Motor neuron (in vitro differentiated cells): ENCODE data around the gene CPVL. TPM values are rescaled to one million over a fixed set of nuclear protein-coding genes. Genes with fewer than 3 reads are reported as not detected.

Source experiments
- ATAC-seq, 8 experiments: fragments of 200-7000 bp; cut with Tn5 transposase; replicated peaks in 6 of 8; 2 replicates each; pipeline ENCODE4 v1.8.0; 2021; ENCODE audit warnings: mild to moderate bottlenecking in 8 of 8, moderate library complexity in 8 of 8
- H3K27ac ChIP-seq, 2 donors: fragments of 250-450 bp; sonication (Bioruptor Pico); 2 replicates each; pipeline ENCODE4 v1.9.0; 2021; ENCODE audit warnings: antibody characterized with exemption in 2 of 2, mild to moderate bottlenecking in 2 of 2, moderate library complexity in 1 of 2
- H3K4me1 ChIP-seq, 2 donors: fragments of 250-450 bp; sonication (Bioruptor Pico); replicated peaks in 1 of 2; 2 replicates each; pipeline ENCODE4 v1.6.1; 2021; ENCODE audit warnings: antibody characterized with exemption in 2 of 2, mild to moderate bottlenecking in 2 of 2, moderate library complexity in 1 of 2
- H3K4me3 ChIP-seq, 5 donors: fragments of 250-450 bp; sonication (Bioruptor Pico); 2 replicates each; pipeline ENCODE4 v1.9.0; 2021; ENCODE audit warnings: antibody characterized with exemption in 5 of 5, mild to moderate bottlenecking in 5 of 5, moderate library complexity in 4 of 5
- WGBS, 10 experiments: fragments of 450-650 bp; shearing (Covaris generic); methylation state at CpG; one replicate each; pipeline ENCODE4 v1.0.0; 2022; 5-methylcytosine and 5-hydroxymethylcytosine counted together
- in situ Hi-C, 9 experiments: fragments of 400-800 bp; cut with MboI; loops; one replicate each; pipeline ENCODE4 v1.15.0; 2021; ENCODE audit warnings: low sequenced_read_pairs in 9 of 9, low pct_unique_long_range_greater_than_20kb in 2 of 9; ENCODE audit not compliant: unreplicated experiment in 9 of 9
- total RNA-seq, 8 experiments: library from RNA; unstranded; fragments of 300-600 nt; gene quantifications; 2 replicates each; pipeline versions ENCODE4 v1.2.3 to v1.2.4, GENCODE V29; 2022

Gene CPVL
- total RNA-seq, 8 experiments from 2014 or later = 4.7 to 27.0 (median 6.8) TPM

- 20 to 100% (median 90%) methylated on average over 2 to 5 of the region's 5 CpGs for WGBS, 10 experiments
- H3K4me3 ChIP-seq = no peak overlapping the region
Measured at GRCh38 chr7:29076631-29077030, 69.7 kb downstream of the CPVL start.

GRCh38 chr7:29075606-29076005, 70.7 kb downstream of the CPVL start:
- no peak for ATAC-seq
- WGBS, 10 experiments = 0 to 100% (median 94%) methylated on average over 1 of the region's 1 CpG; no CpG with 5 or more reads in 1 of the 10 experiments
- in situ Hi-C loops = no loop called here

More at GRCh38 chr7:29076631-29077030, 69.7 kb downstream of the CPVL start:
- ATAC-seq = no peak
- in situ Hi-C loops = no loop called here
- H3K27ac ChIP-seq = no peak overlapping the region
- H3K4me1 ChIP-seq = peaks cover 0 to 19% of the 10 kb centered on the region in 2 donors

GRCh38 chr7:29071203-29071874, 75.0 kb downstream of the CPVL start:
- no peak overlapping the region for H3K27ac ChIP-seq
- ATAC-seq = no peak
- H3K4me3 ChIP-seq = no peak overlapping the region
- WGBS, 10 experiments = 0 to 93% (median 37%) methylated on average over 1 to 4 of the region's 5 CpGs; no CpG with 5 or more reads in 2 of the 10 experiments
- H3K4me1 ChIP-seq = peaks cover 3 to 27% of the 10 kb centered on the region in 2 donors
- in situ Hi-C loops = no loop called here

More at GRCh38 chr7:29075606-29076005, 70.7 kb downstream of the CPVL start:
- Histone ChIP-seq H3K27ac (no peak overlapping the region), H3K4me1 (peaks cover 3 to 18% of the 10 kb centered on the region in 2 donors), H3K4me3 (no peak overlapping the region)

- in situ Hi-C loops = no loop called here
- Histone ChIP-seq H3K4me1 (peaks cover 3 to 23% of the 10 kb centered on the region in 2 donors), H3K27ac (no peak overlapping the region), H3K4me3 (no peak overlapping the region)
- no peak for ATAC-seq
- WGBS, 10 experiments = 8 to 100% (median 100%) methylated on average over 1 to 2 of the region's 2 CpGs; no CpG with 5 or more reads in 3 of the 10 experiments
Measured at GRCh38 chr7:29066641-29067040, 79.7 kb downstream of the CPVL start.

- Histone ChIP-seq H3K27ac (no peak overlapping the region), H3K4me1 (peaks cover 0 to 12% of the 10 kb centered on the region in 2 donors), H3K4me3 (no peak overlapping the region)
- in situ Hi-C loops = no loop called here
- no peak for ATAC-seq
- WGBS, 10 experiments = 20 to 93% (median 72%) methylated on average over 2 to 5 of the region's 5 CpGs; no CpG with 5 or more reads in 1 of the 10 experiments
Measured at GRCh38 chr7:29065181-29065857, 81.0 kb downstream of the CPVL start.

- ATAC-seq = no peak
- 50 to 100% (median 72%) methylated on average over 1 to 2 of the region's 2 CpGs; no CpG with 5 or more reads in 2 of the 10 experiments for WGBS, 10 experiments
- Histone ChIP-seq H3K27ac (no peak overlapping the region), H3K4me1 (no peaks in the 10 kb centered on the region), H3K4me3 (no peak overlapping the region)
- in situ Hi-C loops = no loop called here
Measured at GRCh38 chr7:29063872-29064271, 82.5 kb downstream of the CPVL start.

- in situ Hi-C loops = no loop called here
- H3K4me1 ChIP-seq = no peaks in the 10 kb centered on the region
- no peak for ATAC-seq
- WGBS, 10 experiments = 40 to 100% (median 92%) methylated on average over 1 to 3 of the region's 3 CpGs; no CpG with 5 or more reads in 4 of the 10 experiments
- no peak overlapping the region for H3K27ac ChIP-seq
- H3K4me3 ChIP-seq = no peak overlapping the region
Measured at GRCh38 chr7:29063236-29063635, 83.1 kb downstream of the CPVL start.

- in situ Hi-C loops = no loop called here
- H3K4me3 ChIP-seq = no peak overlapping the region
- no peak overlapping the region for H3K27ac ChIP-seq
- H3K4me1 ChIP-seq = no peaks in the 10 kb centered on the region
- no peak for ATAC-seq
Measured at GRCh38 chr7:29053105-29053872, 93.0 kb downstream of the CPVL start.

GRCh38 chr7:29046978-29047377, 99.4 kb downstream of the CPVL start:
- 60 to 88% (median 78%) methylated on average over 1 to 2 of the region's 2 CpGs; no CpG with 5 or more reads in 1 of the 10 experiments for WGBS, 10 experiments
- in situ Hi-C loops = no loop called here
- ATAC-seq = no peak
- peaks cover 0 to 3% of the 10 kb centered on the region in 2 donors for H3K4me1 ChIP-seq
- no peak overlapping the region for H3K4me3 ChIP-seq
- no peak overlapping the region for H3K27ac ChIP-seq

GRCh38 chr7:29045258-29046086, 100.9 kb downstream of the CPVL start:
- WGBS, 10 experiments = 38 to 96% (median 86%) methylated on average over 1 to 4 of the region's 4 CpGs
- peaks cover 2 to 3% of the 10 kb centered on the region in 2 donors for H3K4me1 ChIP-seq
- no peak overlapping the region for H3K4me3 ChIP-seq
- no peak overlapping the region for H3K27ac ChIP-seq
- ATAC-seq = no peak
- in situ Hi-C loops = no loop called here

- no peak overlapping the region for H3K27ac ChIP-seq
- peaks cover 3 to 5% of the 10 kb centered on the region in 2 donors for H3K4me1 ChIP-seq
- 0 to 67% (median 17%) methylated on average over 2 to 5 of the region's 5 CpGs; no CpG with 5 or more reads in 1 of the 10 experiments for WGBS, 10 experiments
- ATAC-seq = peak; percentile 43 to 99 (median 77)
- no peak overlapping the region for H3K4me3 ChIP-seq
- in situ Hi-C loops = no loop called here
Measured at GRCh38 chr7:29044554-29044953, 101.8 kb downstream of the CPVL start.

GRCh38 chr7:29043576-29043975, 102.8 kb downstream of the CPVL start:
- 20 to 100% (median 86%) methylated on average over 1 to 5 of the region's 5 CpGs; no CpG with 5 or more reads in 1 of the 10 experiments for WGBS, 10 experiments

More at GRCh38 chr7:29043576-29043975, 102.8 kb downstream of the CPVL start:
- H3K4me1 ChIP-seq = peaks cover 3 to 5% of the 10 kb centered on the region in 2 donors
- ATAC-seq = no peak
- no peak overlapping the region for H3K4me3 ChIP-seq
- in situ Hi-C loops = no loop called here
- no peak overlapping the region for H3K27ac ChIP-seq
